Vein endothelial cell (primary cell): ENCODE data around the gene SLC30A10. TPM values are rescaled to one million over a fixed set of nuclear protein-coding genes. Genes with fewer than 3 reads are reported as not detected.

Source experiments
- small RNA-seq: library from RNA; depleted of rRNA; stranded (forward); fragments of <200 nt; gene quantifications from one replicate; pipeline ENCODE3, GENCODE V24; 2012
- total RNA-seq: library from RNA; depleted of rRNA; stranded (reverse); fragments of >200 nt; gene quantifications from 2 replicates; pipeline ENCODE4 v1.2.3, GENCODE V29; 2012

The SLC30A10 gene
- not detected in 2 replicates for total RNA-seq

DNA sequence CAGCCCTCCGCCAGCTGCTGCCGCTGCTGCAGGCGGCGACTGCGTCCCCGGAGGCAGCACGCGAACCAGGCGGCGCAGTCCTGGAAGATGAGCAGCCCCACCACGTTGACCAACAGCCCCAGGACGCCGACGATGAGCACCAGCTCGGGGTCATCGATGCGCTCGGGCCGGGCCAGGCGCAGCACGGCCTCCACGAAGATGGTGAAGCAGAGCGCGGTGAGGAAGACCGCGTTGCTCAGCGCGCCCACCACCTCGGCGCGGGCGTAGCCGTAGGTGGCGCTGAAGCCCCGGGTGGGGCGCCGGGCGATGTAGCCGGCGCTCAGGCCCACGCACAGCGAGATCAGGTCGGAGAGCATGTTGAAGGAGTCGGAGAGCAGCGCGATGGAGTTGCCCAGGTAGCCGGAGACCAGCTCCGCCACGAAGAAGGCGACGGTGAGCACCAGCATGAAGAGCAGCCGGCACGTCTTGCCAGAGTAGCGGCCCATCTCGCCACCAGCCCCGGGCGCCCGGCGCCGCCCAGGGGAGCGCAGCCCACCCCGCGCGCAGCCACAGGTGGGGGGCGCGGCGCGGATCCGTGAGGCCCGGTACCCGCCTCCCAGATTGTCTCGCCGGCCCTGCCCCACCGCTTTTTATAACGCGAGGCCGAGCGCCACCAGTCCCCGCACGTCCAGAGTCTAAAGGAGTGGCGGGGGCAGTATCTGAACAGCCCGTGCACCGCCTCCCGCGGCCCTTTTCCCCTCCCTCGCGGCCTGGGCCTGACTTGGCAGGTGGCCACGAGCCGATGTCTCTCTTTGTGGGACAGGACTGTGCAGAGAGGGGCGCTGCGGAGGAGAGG is at the start of gene SLC30A10:
Gene SLC30A10, minus strand, starts transcription at position 602 of the 835 bp plus-strand sequence. Its CDS starts 117 bp downstream, at position 485.

Small RNA genes within 50 kb of the gene (small RNA-seq; reads per million reads assigned to genes)
- not detected for gene RF00012

Other genes starting within 250 kb of the SLC30A10 start
- 112 and 147 TPM in 2 replicates for gene EPRS1, start 117.9 kb upstream of the SLC30A10 start, total RNA-seq
- gene BPNT1, start 161.2 kb upstream of the SLC30A10 start, total RNA-seq: 23.8 and 29.4 TPM in 2 replicates
- gene IARS2, start 165.6 kb upstream of the SLC30A10 start, total RNA-seq: 68.6 and 78.6 TPM in 2 replicates